Fibroblast of gingiva (primary cell): ENCODE measurements around the gene C19orf85.
A peak's percentile ranks its signal among the peaks of the same experiment; 100 is the strongest.
"Not testable (repeated sequence)": the region's sequence is repeated elsewhere in the genome, so short reads cannot be mapped to it uniquely, and the experiment has no call there.

Experiments used
- DNase-seq: peaks from one replicate; pipeline ENCODE4 v3.0.0-alpha.2; 2011; ENCODE audit warnings: low read depth

The C19orf85 gene

DNA sequence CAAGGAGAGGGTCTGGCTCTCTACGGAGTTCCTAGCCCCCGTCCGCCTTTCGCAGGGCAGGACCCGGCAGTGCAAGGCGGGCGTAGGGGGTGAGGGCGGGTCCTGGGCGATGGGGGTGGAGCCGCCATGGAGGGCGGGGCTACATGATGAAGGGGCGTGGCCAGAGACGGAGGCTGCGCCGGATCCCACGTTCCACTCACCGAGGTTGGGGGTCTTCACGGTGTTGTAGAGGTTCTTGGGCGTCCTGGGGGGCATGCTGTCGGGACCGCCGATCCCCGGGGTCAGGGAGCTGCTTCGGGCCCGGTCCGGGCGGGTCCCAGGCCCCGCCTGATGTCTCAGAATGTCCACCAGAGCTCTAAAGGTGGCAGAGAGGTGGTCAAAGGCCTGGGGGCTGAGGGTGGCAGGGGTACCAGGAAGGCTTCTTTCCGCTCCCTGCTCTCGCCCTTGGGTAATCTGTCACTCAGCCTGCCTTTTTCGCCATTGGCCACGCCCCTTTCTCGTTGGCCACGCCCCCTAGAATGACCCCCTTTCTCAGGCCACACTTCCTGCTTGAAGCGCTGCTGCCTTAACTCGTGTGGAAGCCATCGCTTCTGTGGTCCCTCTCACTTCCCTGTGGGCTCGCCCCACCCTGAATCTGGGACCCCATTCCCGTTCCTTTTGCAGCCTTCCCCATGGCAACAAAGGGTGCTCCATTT lies 24.0 kb downstream of the C19orf85 start:
- DNase-seq = no peak

DNA sequence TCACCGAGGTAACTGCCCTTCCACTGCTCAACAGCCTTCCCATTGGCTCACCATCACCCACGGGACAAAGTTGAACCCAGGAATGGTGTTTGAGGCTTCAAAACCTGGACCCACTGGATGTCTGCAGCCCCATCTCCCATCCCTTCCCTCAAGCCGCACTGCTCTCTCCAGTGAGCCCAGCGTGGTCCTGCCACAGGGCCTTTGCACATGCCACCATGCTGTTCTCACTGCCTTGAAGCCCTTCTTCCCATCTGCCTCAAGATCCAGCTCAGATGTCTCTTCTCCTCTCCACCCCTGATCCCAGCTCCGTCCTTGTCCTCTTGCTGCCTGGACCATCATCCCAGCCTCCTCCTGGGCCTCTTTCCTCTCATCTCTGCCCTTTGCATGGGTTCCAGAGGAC lies 25.5 kb downstream of the C19orf85 start:
- no peak for DNase-seq

DNA sequence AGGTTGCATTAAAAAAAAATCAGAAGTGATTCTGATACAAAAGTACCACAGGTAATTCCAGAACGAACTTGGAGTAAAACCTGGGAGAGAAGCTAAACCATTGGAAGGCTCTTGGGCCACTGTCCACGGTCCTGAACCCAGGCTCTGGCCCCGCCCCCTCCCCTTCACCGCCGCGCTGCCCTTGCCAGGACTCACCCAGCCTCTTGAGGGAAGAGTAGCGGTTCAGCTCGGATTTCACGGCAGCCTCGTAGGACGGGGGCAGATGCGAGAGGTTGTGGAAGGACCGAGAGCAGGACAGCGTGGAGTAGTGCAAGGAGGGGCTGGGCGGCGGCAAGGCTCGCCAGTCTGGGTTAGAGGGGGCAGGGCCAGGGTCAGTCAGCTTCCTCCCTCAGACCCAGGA lies 27.1 kb downstream of the C19orf85 start:
- DNase-seq = peak; percentile 30

DNA sequence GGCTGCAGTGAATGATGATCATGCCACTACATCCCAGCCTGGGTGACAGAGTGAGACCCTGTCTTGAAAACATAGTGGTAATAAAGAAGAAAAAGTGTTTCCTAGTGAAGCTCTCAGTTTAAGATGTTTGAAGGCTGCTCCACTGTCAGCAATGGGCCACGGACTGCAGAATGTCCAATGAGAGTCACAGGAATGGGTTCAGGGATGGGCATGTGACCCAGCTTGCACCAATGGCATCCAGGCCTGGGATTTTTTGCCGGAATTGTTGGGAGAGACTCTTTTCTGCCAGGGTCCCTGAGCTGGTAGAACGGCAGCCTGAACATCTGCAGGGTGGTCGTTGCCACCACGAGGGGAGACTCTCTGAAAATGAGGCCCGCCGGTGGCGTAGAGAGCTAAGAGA lies 27.7 kb downstream of the C19orf85 start:
- no peak for DNase-seq

DNA sequence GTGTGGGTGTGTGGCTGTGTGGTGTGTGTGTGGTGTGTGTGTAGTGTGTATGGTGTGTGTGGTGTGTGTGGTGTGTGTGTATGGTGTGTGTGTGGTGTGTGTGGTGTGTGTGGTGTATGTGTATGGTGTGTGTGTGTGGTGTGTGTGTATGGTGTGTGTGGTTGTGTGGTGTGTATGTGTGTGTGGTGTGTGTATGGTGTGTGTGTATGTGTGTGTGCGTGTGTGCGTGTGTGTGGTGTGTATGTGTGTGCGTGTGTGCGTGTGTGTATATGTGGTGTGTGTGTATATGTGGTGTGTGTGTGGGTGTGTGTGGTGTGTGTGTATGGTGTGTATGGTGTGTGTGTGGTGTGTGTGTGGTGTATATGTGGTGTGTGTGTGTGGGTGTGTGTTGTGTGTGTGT lies 29.5 kb downstream of the C19orf85 start:
- no peak for DNase-seq

DNA sequence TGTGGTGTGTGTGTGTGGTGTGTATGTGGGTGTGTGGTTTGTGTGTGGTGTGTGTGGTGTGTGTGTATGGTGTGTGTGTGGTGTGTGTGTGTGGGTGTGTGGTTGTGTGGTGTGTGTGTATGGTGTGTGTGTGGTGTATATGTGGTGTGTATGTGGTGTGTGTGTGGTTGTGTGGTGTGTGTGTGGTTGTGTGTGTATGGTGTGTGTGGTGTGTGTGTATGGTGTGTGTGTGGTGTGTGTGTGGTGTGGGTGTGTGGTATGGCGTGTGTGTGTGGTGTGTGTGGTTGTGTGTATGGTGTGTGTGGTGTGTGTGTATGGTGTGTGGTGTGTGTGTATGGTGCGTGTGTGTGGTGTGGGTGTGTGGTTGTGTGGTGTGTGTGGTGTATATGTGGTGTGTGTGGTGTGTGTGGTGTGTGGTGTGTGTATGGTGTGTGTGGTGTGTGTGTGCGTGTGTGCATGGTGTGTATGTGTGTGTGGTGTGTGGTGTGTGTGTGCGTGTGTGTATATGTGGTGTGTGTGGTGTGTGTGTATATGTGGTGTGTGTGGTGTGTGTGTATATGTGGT lies 30.1 kb downstream of the C19orf85 start:
- DNase-seq = no peak

DNA sequence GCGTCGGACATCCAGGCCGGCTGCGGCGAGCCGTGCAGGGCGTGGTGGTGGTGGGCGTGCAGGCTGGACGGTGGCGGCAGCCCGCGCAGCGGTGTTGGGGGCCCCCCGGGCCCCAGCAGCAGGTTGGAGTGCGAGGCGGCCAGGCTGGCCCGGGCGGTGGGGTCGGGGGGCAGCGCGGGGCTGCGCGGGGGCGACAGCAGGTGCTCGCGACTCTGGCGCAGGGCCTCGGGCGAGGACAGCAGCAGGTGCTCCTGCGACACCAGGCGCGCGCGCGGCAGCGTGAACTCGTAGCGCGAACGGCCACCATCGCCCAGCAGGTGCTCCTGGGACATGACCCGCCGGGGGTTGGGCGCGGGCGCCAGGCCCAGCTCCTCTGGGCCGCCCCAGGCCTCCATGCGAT lies 31.3 kb downstream of the C19orf85 start:
- no peak for DNase-seq

DNA sequence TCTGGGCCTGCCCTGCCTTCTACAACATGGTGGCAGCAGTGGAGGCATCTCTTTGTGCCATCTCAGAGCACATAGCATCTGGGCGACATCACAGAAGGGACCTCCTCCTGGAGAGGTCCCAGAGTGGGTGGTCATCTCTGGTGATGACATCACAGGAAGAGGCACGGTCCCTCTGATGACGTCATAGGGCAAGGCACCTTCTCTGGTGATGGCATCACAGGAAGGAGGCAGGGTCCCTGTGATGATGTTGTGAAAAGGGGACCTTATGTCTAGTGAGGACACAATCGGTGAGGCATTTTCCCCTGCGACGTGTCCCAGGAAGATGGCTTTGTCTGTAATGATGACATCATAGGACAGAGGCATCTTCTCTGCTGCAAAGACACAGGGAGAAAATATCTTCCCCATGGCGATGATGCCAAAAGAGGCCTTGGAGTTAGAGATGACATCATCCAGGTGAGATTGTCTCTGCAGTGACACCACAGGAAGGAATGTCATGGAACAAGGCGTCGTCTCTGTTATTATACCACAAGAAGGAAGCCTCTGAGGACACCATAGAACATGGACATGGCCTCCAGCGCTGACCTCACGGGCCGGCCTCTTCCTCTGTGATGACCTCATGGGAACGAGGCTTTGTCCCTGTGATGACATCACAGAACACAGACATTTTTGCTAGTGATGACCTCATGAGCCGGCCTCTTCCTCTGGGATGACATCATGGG lies 32.2 kb downstream of the C19orf85 start:
- DNase-seq = no peak

DNA sequence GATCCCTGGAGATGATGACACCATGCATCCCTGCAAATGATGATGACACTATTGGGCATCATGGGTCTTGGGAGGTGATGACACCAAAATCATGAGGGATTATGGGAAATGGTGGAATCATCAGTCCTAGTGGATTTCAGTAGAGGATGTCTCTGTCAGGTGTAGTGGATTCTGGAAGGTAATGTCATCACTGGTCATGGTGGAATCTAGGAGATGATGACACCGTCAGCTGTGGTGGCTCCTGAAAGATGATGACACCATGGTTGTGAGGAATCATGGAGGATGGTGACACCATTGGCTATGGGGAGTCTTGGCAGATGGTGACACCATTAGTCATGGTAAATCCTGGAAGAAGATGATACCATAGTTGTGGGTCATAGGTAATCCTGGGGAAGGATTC lies 33.4 kb downstream of the C19orf85 start:
- no peak for DNase-seq

DNA sequence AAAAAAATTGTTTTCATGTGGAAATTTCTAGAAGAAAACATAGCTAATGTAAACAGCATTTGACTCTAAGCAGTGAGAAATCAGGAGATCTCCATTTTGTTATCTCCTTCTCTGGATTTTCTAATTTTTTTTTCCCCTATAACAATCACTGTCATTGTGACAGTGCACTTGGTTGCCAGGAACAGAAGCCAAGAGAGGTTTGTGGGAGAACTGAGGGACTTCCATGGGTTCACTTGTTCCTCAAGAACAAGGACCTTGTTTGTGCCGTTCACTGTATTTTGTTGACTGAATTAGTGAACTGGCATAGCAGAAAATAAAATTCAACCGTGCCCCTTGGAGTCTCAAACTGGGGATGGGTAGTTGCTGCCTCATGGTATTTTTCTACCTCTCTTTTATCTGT lies 38.5 kb downstream of the C19orf85 start:
- DNase-seq = no peak

DNA sequence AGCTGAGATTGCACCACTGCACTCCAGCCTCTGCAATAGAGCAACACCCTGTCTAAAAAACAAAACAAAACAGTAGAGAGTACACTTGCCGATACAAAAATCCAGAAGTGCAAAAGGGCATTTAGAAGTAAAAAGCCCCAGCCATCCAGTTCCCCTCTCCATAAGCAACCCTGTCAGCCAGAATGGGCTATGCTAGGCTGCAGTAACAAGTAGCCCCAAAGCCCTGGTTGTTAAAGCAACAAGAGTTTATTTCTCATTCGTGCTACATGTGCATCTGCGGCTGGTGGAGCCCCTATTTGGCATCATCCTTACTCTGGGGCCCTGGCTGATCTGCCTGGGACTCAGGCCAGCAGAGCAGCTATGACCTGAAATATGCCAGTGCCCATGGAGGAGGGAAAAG lies 40.0 kb downstream of the C19orf85 start:
- DNase-seq = no peak

DNA sequence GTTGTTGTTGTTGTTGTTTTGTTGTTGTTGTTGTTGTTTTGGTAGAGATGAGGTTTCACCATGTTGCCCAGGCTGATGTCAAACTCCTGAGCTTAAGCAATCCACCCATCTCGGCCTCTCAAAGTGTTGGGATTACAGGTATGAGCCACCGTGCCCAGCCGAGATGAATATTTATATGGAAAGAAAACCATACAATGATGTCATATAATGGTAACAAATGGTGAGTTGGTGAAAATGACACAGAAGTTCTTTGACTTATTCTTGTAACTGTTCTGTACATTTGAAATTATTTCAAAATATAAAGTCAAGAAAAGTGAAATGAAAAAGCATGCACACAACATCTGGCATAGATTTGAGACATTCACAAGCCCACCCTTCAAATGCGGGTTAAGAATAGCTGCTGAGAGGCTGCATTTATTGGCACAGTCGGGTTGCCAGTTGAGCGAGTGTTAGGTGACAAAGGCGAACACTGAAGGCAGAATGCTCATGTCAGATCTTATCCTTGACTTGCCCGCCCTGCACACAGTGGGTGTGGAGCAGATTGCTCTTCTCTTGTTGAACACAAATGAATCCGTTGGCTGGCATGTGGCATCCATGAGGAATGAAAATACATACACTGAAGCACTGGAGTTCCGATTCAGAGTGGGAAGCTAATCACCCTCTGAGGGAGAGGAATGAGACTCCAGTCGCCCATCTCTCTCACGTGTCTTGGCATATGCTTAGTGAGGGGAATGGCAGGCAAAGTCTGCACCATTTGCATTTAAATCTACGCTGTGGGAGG lies 41.1 kb downstream of the C19orf85 start:
- no peak for DNase-seq

DNA sequence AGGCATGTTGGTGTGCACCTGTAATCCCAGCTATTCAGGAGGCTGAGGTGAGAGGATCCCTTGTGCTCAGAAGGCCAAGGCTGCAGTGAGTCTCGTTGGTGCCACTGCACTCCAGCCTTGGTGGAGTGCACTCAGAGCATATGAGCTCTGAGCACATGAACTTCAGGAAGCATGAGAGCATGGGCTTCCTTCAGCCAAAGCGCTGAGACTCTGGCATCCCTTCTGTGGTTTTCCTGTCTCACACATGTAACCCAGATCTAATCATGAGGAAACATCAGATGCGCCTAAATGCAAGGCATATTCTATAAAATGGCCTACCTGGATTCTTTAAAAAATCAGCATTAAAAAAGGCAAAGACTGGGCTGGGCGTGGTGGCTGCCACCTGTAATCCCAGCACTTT lies 43.3 kb downstream of the C19orf85 start:
- not testable (repeated sequence) for DNase-seq

DNA sequence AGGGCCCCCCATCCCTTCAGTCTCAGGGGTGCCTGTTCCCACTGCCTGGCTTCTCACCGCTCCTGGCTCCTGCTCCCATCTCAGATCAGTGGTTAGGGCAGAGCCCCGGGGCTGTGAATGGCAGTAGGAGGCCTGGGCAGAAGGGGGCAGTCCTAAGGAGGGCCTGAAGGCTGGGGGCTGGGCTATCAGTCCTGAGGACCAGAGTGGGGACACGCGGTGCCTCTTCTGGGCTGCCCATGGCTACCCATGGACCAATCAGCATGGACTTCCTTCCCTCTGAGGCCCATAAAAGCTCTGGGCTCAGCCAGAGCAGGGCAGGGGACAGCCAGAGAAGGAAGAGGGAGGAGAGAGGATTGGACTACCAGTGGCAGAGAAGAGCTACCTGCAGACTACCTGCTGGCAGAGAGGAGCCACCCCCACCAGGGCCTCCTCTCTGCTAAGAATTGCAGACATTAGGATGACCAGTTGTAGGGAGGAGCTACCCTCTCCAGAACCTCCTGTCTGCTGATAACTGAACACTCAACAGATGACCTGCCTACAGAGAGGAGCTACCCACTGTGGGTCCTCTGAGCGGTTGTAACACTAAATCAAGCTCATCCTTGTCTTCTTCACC lies 44.8 kb downstream of the C19orf85 start:
- no peak for DNase-seq

DNA sequence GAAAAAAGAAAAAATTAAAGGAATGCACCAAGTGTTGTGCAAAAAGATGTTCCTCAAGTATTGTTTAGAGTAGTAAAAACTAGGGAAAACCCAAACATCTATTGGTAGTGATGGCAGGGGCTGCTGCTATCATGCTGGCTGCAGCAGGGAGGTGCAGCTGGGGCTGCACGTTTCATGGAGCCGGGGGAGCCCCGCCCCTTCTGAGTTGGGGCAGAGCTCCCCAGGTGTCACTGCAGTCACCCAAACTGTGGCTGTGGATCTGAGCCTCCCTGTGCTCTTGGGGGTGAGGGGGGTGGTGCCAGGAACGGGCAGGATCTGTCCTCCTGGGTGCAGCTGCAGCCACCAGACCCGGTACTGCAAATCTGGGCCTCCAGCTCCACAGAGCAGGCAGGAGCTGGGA lies 45.4 kb downstream of the C19orf85 start:
- no peak for DNase-seq

DNA sequence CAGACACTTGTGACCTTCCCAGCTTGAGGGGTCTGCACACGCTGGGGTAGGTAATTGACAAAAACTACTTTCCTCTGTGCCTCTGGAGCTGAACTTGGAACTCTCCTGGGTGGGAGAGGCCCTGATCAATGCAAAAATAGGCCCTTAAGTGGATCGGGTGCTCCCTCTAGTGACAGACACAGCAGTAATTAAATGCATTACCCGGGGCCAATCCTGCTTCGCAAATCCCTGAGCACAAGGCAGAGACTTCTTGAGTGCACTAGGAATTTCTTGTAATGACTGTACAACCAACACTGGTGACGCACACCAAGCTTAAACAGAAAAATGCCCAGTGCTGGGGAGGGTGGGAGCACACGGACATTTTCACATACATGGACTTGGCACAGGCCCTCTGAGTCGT lies 46.4 kb downstream of the C19orf85 start:
- peak; percentile 71 for DNase-seq
